Activated CD4-positive, alpha-beta T cell treated with anti-CD3 and anti-CD28 coated beads, Interleukin-2, amount 50 U/mL, for 1 hour (primary cell): ENCODE data around the gene ZBTB24.

ENCODE experiments used
- DNase-seq: peaks from one replicate; pipeline ENCODE4 v3.0.0-alpha.2; 2020

Gene ZBTB24

DNA sequence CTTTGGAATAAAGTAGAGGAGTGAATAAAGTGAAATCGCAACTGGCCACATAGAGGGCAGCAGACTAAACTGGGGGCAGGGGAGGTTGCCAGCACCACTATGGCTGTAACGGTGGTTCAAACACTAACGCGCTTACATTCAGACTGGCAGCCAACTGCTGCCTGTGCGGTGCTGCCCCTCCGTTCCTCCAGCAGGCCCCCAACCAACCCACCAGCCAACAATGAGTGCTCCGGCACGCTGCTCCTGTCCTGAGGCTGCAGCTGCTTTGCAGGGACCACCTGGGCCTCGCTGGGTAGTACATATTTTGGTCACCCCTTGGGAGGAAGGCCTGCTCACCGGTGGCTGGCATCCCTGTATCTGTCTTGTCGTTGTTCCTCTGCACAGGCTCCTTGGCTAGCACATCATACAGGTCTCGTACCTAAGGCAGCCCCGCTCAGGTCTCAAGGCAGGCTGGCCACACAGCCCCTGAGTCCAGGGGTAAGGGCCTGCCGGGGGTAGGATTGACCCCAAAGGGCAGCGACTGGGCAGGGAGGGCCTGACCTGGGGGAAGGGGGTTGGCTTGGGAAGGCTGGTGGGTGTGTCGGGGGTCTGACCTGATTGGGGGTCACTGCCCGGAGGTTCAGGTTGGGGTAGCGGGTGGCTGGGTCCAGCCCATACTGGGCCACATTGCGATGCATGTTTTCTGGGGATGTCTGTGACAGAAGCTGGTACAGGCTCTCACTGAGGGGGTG is 33.8 kb downstream of the ZBTB24 start:
- no peak for DNase-seq

DNA sequence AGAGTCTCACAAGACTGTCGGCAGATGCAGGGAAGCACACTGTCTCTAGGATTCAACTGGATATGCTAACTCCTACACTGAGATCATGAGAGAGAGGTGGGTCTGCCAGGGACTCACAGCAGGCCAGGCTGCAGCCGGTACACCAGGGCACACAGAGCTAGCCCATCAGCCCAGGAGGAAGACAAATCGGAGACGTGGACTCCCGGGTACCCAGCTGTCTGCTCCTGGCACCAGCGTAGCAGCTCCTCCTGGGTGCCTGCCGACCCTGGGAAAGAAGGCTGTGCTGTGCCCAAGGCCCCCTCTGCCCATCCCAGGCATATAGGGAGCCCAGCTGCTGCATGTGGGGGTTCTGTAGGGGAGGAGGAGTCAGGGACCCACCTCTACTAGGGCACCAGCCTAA is 34.4 kb downstream of the ZBTB24 start:
- no peak for DNase-seq

DNA sequence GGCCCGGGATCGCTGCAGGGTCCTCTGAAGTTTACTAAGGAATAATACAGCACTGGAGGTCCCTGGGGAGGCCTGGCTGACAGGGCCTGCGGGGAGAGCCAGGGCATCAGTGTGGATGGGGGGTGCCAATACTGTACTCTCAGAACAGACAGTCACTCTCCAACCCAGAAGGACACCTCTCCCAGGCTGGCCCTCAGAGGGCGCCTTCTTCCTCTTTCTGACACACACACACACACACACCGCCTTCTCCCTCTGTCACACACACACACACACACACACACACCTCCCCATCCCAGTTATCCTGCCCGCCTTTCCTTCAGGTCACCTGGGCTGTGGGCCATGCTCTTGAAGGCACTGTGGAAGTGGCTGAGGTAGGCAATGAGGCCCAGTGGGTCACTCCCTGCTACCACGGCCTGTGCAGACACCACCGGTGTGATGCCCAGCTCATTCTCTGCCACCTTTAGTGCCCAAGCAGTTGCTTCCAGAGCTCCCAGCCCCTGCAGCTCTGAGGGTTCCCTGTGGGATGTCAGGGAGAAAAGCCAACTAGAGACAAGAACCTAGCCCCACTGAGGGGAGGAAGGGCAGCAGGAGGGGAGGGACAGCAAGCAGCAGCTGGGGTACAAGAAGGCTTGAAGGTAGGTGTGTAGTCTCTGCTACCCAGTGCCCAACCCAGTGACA is 35.0 kb downstream of the ZBTB24 start:
- no peak for DNase-seq

DNA sequence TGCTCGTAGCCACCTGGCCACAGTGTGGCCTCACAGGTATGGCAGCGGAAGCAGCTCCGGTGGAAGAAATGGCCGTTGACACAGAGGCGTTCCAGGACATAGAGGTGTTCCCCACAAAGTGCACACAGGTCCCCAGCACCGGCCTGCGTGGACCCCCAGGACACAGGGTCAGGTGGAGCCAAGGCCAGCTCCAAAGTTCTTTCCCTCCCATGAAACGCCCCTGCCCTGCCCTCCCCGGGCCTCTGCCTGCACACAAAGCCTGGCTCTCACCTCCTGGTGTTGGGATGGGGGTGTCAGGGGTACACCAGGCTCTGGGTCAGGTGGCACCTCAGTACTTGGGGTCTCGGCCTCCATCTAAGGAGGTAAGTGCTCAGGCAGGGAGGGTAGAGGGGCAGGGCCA is 35.9 kb downstream of the ZBTB24 start:
- no peak for DNase-seq

DNA sequence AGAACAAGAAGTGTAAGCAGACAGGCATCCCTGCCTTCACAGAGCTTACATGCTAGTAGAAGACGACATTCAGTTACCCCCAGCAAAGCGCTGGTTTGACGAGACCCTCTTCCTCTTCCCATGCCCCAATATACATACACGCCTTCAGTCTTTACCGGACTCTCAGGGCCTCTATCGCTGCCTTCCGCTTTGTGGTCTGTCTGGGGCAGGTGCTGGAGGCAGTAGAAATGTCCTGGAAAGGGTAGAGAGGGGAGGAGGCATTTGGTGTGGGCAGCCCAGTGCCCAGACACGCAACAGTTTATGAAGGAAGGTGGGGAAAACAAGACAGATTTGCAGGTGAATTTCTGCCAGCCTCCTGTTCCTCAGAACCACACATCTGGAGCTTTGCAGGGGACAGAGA is 36.5 kb downstream of the ZBTB24 start:
- no peak for DNase-seq

DNA sequence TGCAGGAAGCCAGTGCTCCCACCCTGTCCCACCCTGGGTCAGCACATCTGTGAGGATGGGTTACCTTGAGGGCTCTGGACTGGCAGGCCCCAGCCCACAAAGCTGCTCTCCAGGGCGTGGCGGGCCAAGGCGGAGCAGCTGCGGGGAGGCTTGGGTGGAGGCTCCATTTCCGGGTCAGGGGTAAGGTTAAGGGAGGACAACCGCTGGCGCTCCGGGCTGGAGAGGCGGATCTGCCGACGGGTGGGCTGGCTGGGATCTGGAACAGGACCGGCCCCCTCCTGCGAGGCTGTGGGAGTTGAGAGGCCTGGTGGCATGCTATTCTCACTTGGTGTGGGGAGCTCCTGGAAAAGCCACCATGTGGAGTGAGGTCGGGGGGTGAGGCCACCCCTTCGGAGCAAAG is 36.9 kb downstream of the ZBTB24 start:
- no peak for DNase-seq

DNA sequence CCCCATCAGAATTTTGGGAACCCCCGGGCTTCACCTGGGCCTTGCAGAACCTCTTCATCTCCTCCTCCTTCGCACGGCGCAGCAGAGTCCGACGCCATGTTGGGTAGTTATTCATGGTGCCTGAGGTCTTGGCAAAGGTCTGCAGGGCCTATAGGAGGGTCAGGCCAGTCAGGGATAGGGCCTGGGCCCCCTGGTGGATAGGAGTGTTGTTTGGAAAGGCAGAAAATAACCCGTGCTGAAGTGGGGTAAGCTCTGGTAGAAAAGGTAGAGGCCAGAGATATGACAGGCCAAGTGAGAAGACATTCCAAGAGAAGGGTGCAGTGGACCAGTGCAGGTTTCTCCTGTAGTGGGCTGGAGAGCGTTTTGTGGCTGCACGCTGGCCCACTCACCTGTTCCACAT is 37.6 kb downstream of the ZBTB24 start:
- no peak for DNase-seq

DNA sequence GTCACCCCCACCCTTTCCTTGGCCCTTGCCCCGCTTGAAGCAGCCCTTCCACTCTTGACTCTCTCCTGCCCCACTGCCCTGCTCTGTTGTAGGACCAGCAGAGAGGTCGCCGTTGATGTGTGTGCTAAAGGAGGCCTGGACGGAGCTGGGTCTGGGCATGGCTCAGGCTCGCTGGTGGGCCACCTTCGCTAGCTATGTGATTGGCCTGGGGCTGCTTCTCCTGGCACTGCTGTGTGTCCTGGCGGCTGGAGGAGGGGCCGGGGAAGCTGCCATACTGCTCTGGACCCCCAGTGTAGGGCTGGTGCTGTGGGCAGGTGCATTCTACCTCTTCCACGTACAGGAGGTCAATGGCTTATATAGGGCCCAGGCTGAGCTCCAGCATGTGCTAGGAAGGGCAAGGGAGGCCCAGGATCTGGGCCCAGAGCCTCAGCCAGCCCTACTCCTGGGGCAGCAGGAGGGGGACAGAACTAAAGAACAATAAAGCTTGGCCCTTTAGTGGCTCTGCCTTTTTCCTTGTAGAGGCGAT is 39.5 kb downstream of the ZBTB24 start:
- no peak for DNase-seq

DNA sequence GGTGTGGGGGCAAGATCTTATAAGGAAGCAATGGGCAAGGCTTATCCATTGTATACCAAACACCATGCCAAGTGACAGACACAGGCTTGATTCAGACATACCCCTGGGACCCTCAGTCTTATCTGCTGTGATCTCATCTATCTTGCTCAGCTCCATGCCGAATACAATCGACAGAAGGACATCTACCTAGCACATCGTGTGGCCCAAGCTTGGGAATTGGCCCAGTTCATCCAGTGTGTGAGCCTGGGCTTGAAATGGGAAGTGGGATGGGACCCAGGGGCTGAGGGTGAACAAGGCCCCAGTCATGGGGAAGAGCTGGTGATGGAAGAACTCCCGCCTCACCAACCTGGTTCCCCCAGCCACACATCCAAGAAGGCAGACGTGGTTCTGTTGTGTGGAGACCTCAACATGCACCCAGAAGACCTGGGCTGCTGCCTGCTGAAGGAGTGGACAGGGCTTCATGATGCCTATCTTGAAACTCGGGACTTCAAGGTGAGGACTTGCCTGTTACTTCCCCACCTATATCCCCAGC is 40.6 kb downstream of the ZBTB24 start:
- no peak for DNase-seq

DNA sequence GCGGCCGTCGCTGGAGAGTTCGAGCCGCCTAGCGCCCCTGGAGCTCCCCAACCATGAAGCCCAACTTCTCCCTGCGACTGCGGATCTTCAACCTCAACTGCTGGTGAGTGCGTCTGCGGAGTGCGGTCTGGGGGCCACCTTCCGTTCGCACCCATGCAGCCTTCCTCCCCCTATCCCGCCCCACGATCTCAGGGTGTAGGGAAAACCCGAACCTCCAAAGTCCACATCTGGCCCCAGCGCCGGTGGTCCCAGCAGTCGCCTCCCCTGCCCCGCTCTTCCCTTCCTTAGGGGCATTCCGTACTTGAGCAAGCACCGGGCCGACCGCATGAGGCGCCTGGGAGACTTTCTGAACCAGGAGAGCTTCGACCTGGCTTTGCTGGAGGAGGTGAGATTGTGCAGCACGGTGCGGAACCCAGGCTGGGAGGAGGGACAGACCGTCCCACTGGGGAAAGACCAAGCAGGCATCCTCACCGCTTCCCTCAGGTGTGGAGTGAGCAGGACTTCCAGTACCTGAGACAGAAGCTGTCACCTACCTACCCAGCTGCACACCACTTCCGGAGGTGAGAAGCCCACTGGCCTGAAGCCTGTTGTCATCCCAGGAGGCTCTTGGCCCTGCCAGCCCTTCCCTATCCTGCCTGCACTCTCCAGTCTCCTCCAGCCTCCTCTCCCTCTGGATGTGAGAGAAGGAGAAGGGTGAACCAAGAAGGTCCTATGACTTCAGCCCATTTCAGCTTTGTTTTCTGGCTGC is 41.8 kb downstream of the ZBTB24 start:
- no peak for DNase-seq

DNA sequence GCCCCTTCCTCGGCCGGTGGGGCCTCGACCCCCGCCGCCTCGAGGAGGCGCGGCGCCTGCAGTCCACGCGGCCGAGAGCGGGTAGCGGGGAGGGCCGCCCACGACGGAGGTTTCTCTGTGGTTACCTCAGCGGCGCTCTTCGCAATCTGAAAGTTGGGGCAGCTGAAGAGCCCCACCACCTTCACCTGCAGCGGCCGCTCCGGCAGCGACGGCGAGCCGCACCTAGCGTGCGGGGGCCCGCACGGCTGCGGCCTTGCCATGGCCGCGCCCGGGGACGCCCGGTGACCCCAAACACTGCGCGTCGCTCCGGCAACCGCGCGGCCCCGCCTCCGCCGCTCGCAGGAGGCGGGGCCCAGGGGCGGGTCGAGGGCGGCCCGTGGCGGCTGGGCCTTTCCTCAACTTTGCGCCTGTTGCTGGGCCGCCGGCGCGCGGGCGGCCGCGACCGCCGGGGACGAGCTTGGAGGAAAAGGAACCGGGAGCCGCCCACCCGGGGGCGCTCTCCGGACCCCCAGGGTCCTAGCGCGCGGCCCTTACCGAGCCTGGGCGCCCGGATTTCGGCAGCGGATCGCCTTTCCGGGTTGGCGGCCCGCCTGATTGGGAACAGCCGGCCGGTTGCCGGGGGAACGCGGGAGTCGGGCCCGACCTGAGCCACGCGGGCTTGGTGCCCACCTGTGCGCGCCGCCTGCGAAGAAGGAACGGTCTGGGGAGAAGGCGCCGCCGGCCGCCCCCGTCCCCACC is 42.5 kb downstream of the ZBTB24 start, which contains the start of the genes PPIL6 and SMPD2:
Gene PPIL6, minus strand, starts transcription at position 298 of the 738 bp plus-strand sequence. Its CDS starts 38 bp downstream, at position 260.
Gene SMPD2, plus strand, starts transcription at position 394 of the 738 bp plus-strand sequence. CDS start 398 bp downstream, outside the sequence.
- peak; percentile 73 for DNase-seq

DNA sequence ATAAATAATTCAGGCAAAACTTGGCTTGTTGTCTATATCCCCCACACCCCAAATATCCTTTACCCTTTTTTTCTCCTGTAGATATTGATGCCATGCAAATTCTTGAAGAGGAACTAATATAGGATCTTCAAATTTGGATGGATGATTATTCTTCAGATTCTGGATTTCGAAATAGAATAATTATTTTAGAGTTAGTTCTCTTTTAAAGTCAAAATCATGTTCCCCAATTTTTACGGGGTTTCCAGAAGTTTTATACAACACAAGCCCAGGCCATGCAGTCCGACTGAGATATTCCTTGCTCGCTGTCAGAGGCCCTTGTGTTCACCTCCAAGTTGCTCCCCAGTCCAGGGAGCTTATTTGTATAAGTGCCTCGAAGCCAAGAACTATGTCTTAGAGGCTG is 47.0 kb downstream of the ZBTB24 start:
- DNase-seq, result no peak

DNA sequence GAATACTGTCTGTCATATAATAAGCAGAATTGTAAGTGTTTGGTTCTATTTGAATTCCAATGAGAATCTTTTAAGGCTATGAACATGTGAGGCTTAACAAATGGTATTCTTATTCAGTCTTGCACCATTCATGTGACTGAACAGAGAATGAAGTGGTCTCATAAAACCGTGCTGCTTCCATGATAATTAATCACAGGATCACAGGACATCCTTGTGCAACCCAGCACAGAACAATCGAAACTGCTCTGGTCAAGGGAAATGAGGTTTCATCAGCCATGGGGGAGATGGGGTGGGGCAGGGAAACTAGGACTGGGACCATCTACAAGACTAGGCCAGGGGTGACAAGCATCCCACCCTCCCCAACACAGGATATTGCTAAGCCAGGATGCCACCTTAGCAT is 48.6 kb downstream of the ZBTB24 start:
- no peak for DNase-seq

DNA sequence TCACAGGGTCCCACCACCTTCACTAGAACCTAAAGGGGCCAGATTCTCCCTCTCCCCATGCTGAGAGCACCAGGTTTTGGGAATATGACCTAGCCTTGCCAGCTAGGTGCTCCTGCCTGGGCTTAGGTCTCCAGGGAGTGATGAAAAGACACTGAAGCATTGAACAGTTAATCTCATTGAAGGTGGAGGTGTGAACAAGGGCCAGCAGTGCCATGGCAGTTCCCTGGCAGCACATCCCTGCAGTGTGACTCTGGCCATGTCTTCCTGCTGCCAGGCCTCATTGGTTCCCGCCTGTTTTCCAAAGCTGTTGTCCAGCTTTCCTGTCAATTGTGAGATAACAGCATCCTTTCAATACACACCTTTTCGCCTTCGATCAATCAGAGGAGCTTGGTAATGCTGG is 53.5 kb downstream of the ZBTB24 start:
- DNase-seq, result no peak

DNA sequence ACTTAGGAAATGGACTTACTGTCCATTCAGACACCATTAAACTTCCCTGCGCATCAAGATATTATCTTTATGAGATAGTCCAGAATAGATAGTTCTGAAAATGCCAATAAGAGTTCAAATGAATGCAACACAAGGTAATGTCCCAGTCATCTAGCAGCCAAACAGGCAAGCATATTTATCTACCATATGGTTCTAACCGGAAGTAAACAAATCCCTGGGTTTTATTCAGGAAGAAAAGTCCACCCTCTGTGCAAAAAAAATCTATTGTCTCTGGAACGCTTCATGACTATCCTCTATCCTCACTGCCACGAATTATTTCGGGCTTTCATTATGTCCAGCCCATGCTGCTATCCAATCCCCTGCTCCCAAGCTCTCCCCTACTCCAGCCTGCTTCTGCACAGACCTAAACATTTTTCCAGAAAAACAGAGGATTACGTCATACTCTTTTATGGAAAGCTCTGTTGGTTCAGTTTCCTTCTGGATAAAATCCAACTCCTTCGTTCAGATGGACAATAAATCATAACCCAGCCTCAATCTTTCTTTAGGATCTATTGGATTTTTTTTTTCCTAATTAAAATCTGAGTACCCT is 54.0 kb downstream of the ZBTB24 start:
- DNase-seq, result no peak

DNA sequence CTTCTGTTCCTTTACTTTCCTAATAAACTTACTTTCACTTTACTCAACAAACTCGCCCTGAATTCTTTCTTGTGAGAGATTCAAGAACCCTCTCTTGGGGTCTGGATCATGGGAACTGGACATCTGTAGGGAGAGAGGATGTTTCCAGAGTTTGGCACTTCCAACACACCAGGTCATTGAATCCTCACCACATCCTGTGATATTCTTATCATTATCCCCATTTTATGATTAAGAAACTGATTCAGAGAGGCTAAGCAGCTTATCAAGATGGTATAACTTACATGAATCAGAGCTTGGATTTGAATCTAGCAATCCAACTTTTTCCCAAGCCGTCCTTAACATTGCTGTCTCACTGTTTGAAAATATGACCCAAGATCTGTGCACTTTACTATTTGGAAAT is 58.1 kb downstream of the ZBTB24 start:
- DNase-seq, result no peak

DNA sequence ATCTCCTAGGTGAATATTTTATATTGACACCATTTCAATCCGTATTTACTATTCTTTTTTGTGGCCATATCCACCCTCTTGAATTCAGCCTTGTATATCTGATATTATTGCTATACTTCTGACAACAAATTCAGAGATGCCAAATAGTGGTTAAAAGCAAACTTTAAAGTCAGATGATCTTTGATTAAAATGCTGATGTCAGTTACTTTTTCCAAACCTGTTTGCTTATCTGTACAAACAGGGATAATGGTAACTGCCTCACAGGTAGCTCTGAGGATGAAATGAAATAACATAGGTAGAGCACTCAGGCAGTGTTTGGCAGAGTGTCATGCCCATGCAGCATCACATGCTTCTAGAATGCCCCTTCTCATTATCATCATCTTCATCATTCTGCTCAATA is 61.8 kb downstream of the ZBTB24 start:
- no peak for DNase-seq

DNA sequence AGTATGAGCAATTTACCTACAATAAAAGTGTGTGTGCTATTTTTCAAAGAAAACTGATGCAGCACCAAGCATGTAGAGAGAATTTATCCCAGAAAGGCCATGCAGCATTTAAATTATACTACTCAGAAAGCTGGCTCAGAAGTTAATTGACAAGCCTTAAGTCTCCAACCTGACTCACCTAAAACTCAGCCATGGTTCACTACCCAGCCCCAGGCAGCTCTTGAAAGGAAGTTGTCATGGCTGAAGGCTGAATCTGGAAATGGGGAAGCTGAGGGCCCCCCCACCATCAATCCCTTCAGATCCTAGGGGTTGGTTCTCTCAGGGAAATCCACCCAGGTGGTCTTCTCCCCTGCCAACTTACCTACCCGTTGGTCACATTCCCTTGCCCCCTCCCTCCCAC is 62.3 kb downstream of the ZBTB24 start:
- DNase-seq, result no peak

DNA sequence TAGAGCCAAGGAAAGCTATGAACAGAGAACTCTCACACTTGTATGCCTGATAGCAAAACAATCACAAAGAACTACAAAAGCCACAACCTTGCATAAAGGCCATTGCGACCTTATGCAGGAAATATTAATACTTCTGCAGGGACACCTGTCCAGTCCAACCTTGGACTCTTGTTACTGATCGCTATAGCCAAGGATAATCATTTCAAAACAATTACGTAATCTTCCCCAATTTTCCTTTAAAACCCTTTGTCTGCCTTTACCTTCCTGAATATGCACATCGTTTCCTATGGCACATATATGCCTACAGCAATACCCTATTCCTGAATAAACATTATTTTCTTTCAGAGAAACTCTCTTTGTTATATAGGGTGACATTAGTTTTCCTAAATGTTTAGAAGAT is 65.4 kb downstream of the ZBTB24 start:
- no peak for DNase-seq
